SK-N-SH (cell line): Measurements from ENCODE around the gene TTC28. TPM values are rescaled to one million over a fixed set of nuclear protein-coding genes. Genes with fewer than 3 reads are reported as not detected.

Experiments used
- CTCF ChIA-PET: fragments of 300-600, 350-600 bp; formaldehyde crosslinking; extraction: SDS; loops from one replicate; lab custom pipeline; 2021; lab: Yijun Ruan, JAX
- POLR2A ChIA-PET: fragments of 350-600 bp; sonication (Branson Sonifier 250); formaldehyde crosslinking; extraction: SDS; loops from one replicate; lab custom pipeline; 2020; ENCODE audit warnings: antibody characterized with exemption, inconsistent platforms; lab: Yijun Ruan, JAX
- DNase-seq: peaks from one replicate; pipeline ENCODE4 v3.0.0; 2012
- H2AFZ ChIP-seq: fragments of 200-600 bp; sonication (generic); 2 replicates; pipeline ENCODE4 v1.8.1; 2016; ENCODE audit warnings: antibody characterized with exemption, mild to moderate bottlenecking, low read depth
- H3F3A ChIP-seq: fragments of 200-600 bp; sonication (generic); replicated peaks from 2 replicates; pipeline ENCODE3; 2016; ENCODE audit warnings: antibody characterized with exemption, mild to moderate bottlenecking; ENCODE audit not compliant: insufficient read depth
- H3K27ac ChIP-seq, 2 experiments: fragments of 200-500 bp in 1 of 2; fragments of 200-600 bp in 1 of 2; sonication (Bioruptor generic) in 1 of 2; sonication (generic), shearing (Covaris generic) in 1 of 2; 2 replicates each; pipeline versions ENCODE4 v1.5.1 to v1.6.1; 2014 to 2016; ENCODE audit warnings: low read depth in 2 of 2, inconsistent platforms in 1 of 2, low read length in 1 of 2, mild to moderate bottlenecking in 1 of 2, mixed read lengths in 1 of 2
- H3K27me3 ChIP-seq: fragments of 200-600 bp; sonication (generic), shearing (Covaris generic); 2 replicates; pipeline ENCODE4 v1.6.1; 2016; ENCODE audit warnings: mixed run types; ENCODE audit not compliant: insufficient read depth
- H3K36me3 ChIP-seq, 2 experiments: fragments of 200-500 bp in 1 of 2; fragments of 200-600 bp in 1 of 2; sonication (Bioruptor generic) in 1 of 2; sonication (generic) in 1 of 2; replicated peaks in 1 of 2; 2 replicates each; pipeline versions ENCODE3 to v1.5.1; 2014 to 2016; ENCODE audit warnings: low read length in 1 of 2, mild to moderate bottlenecking in 1 of 2; ENCODE audit not compliant: insufficient read depth in 2 of 2, control insufficient read depth in 1 of 2
- H3K4me1 ChIP-seq, 2 experiments: fragments of 200-500 bp in 1 of 2; fragments of 200-600 bp in 1 of 2; sonication (Bioruptor generic) in 1 of 2; sonication (generic), shearing (Covaris generic) in 1 of 2; 2 replicates each; pipeline versions ENCODE4 v1.5.1 to v1.6.1; 2014 to 2016; ENCODE audit warnings: low read depth in 1 of 2, low read length in 1 of 2, mixed run types in 1 of 2; ENCODE audit not compliant: insufficient read depth in 2 of 2, control insufficient read depth in 1 of 2
- H3K4me2 ChIP-seq: fragments of 200-600 bp; sonication (generic), shearing (Covaris generic); 2 replicates; pipeline ENCODE4 v1.6.1; 2017; ENCODE audit warnings: mixed run types
- H3K4me3 ChIP-seq, 2 experiments: fragments of 200-500 bp in 1 of 2; fragments of 200-600 bp in 1 of 2; sonication (Bioruptor generic) in 1 of 2; sonication (generic), shearing (Covaris generic) in 1 of 2; 2 replicates each; pipeline versions ENCODE4 v1.5.1 to v1.8.1; 2014 to 2016; ENCODE audit warnings: low read depth in 2 of 2, inconsistent platforms in 1 of 2, low read length in 1 of 2, mild to moderate bottlenecking in 1 of 2, mixed read lengths in 1 of 2, moderate library complexity in 1 of 2
- H3K79me2 ChIP-seq: fragments of 200-600 bp; sonication (generic); 2 replicates; pipeline ENCODE4 v1.8.1; 2017; ENCODE audit warnings: mild to moderate bottlenecking; ENCODE audit not compliant: insufficient read depth
- H3K9ac ChIP-seq: fragments of 200-600 bp; sonication (generic); 2 replicates; pipeline ENCODE4 v1.6.1; 2017; ENCODE audit warnings: mixed run types
- H3K9me2 ChIP-seq: fragments of 200-600 bp; sonication (generic); 2 replicates; pipeline ENCODE4 v1.6.1; 2017; ENCODE audit warnings: mixed run types
- H3K9me3 ChIP-seq: fragments of 200-600 bp; sonication (generic); 2 replicates; pipeline ENCODE4 v1.6.1; 2017; ENCODE audit warnings: mixed run types, mild to moderate bottlenecking, moderate library complexity
- H4K20me1 ChIP-seq: fragments of 200-600 bp; sonication (generic); 2 replicates; pipeline ENCODE4 v1.6.1; 2017; ENCODE audit warnings: mild to moderate bottlenecking, mixed run types; ENCODE audit not compliant: insufficient read depth
- FOSL2 ChIP-seq: IDR thresholded peaks from 2 replicates; pipeline ENCODE4 v1.4.0; 2012; ENCODE audit warnings: low read depth, mild to moderate bottlenecking, moderate library complexity, borderline replicate concordance
- FOXJ3 ChIP-seq: sonication (generic); formaldehyde crosslinking; IDR thresholded peaks from 2 replicates; pipeline ENCODE4 v1.5.1; 2020; ENCODE audit warnings: mild to moderate bottlenecking, missing genetic modification reagents
- FOXM1 ChIP-seq: IDR thresholded peaks from 2 replicates; pipeline ENCODE4 v1.4.0; 2012; ENCODE audit warnings: low read depth, mild to moderate bottlenecking
- GATA2 ChIP-seq: sonication (generic); formaldehyde crosslinking; IDR thresholded peaks from 2 replicates; pipeline ENCODE4 v1.5.0; 2020; ENCODE audit warnings: mild to moderate bottlenecking, missing genetic modification reagents
- JUND ChIP-seq: IDR thresholded peaks from 2 replicates; pipeline ENCODE4 v1.4.0; 2012
- NFIC ChIP-seq: IDR thresholded peaks from 2 replicates; pipeline ENCODE4 v1.4.0; 2012; ENCODE audit warnings: borderline replicate concordance
- RCOR1 ChIP-seq: fragments of 150-350 bp; IDR thresholded peaks from 2 replicates; pipeline ENCODE4 v1.6.1; 2017; ENCODE audit warnings: antibody characterized with exemption, low read length
- SMC3 ChIP-seq: IDR thresholded peaks from 2 replicates; pipeline ENCODE4 v1.6.1; 2012; ENCODE audit warnings: low read depth, low read length, improper control_type of control experiment
- WGBS: methylation state at CpG from one replicate; pipeline ENCODE4 v1.1.6; 2017; ENCODE audit warnings: low lambda C conversion rate; 5-methylcytosine and 5-hydroxymethylcytosine counted together
- polyA plus RNA-seq, 3 experiments: library from polyadenylated mRNA; depleted of rRNA; stranded (reverse); fragments of >200 nt; gene quantifications; 2 replicates each; pipeline ENCODE4 v1.2.3, GENCODE V29; 2012
- TF ChIP-seq, protein P1 (sequence below): fragments of 150-350 bp; IDR thresholded peaks from 2 replicates; pipeline ENCODE4 v1.6.1; 2016; ENCODE audit warnings: mild to moderate bottlenecking, low read depth, low read length
- TF ChIP-seq, protein P2 (sequence below): IDR thresholded peaks from 2 replicates; pipeline ENCODE4 v1.4.0; 2012; ENCODE audit warnings: low read depth, borderline replicate concordance

TTC28 gene
- polyA plus RNA-seq, 1 of the 3 experiments (the other 2 are of a cell fraction): 5.9 TPM

DNA sequence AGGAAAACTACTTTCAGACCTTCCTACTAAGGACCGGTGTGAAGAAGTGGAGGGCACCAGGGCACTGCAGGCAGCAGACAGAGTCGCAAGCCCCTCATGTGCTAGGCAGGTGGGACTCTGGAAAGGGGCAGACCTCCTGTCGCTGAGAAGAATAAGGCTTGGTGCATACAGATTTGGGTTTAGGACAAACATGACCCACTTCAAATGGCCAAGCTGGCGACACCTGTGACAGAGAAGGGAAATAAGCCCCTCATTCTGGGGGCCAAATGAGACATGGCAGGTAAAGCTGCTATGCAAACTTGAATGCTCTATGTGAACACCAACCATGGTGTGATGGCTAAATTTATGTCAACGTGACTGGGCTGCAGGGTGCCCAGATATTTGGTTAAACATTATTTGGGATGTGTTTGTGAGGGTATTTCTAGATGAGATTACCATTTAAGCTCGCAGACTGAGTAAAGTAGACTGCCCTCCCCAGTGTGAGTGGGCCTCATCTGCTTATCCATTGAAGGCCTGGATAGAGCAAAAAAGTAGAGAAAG lies 648.2 kb downstream of the TTC28 start:
- TF ChIP-seq FOXJ3 (CRISPR knock-in tag) (no peak), SMC3 (no peak), NFIC (no peak)
- TF ChIP-seq, all 33 proteins: peak for 0
- H3K9ac ChIP-seq: no peak overlapping the region
- peaks cover 32 to 86% of the 10 kb centered on the region in 2 experiments for H3K4me1 ChIP-seq
- POLR2A ChIA-PET: no interaction called here
- no peak overlapping the region for H2AFZ ChIP-seq
- CTCF ChIA-PET: interaction anchor here (0.8 to 4.4 kb wide), 8 partner anchors 13 to 564 kb away, joined by 3 to 39 read pairs (median 4); no protein-coding TSS in a partner anchor
- no peak overlapping the region for H3K4me2 ChIP-seq
- no peaks in the 10 kb centered on the region for H3K79me2 ChIP-seq
- peak overlapping the region in 1 of 2 experiments; percentile 79; a peak in 2 of 4 replicates for H3K27ac ChIP-seq
- H4K20me1 ChIP-seq: no peaks in the 10 kb centered on the region
- 89% methylated on average over 6 of the region's 6 CpGs for WGBS
- H3K4me3 ChIP-seq: no peak overlapping the region
- H3K9me2 ChIP-seq: no peaks in the 10 kb centered on the region
- no peaks in the 10 kb centered on the region for H3K9me3 ChIP-seq
- DNase-seq: no peak
- H3K36me3 ChIP-seq: no peaks in the 10 kb centered on the region
- H3K27me3 ChIP-seq: no peaks in the 10 kb centered on the region
- peaks cover 10% of the 10 kb centered on the region for H3F3A ChIP-seq

DNA sequence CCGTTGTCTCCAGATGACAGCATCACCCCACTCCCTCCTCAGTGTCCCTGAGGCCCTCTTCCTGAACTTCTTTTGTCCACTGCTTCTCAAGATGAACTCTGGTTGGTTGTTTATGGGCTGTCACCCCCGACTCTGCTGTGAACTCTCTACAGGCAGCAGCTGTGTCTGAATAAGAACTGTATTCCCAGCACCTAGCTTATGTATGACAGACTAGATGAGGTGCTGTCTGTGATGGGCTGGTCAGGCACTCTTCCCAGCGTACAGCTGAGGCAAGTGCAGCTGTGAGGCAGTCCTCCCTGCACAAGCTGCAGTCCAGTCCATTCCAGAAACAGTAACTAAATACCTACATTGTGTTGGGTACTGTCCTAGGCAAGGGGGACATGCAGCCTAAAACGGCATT lies 649.2 kb downstream of the TTC28 start:
- H3K36me3 ChIP-seq: no peaks in the 10 kb centered on the region
- POLR2A ChIA-PET: no interaction called here
- peaks cover 30 to 94% of the 10 kb centered on the region in 2 experiments for H3K4me1 ChIP-seq
- no peaks in the 10 kb centered on the region for H4K20me1 ChIP-seq
- H3F3A ChIP-seq: peaks cover 8% of the 10 kb centered on the region
- no peak overlapping the region for H3K4me2 ChIP-seq
- no peak overlapping the region for H3K9ac ChIP-seq
- no peak overlapping the region for H2AFZ ChIP-seq
- CTCF ChIA-PET: interaction anchor here (1.3 to 4.4 kb wide), 5 partner anchors 12 to 800 kb away, joined by 3 to 39 read pairs (median 3); no protein-coding TSS in a partner anchor
- TF ChIP-seq, protein P1, sequence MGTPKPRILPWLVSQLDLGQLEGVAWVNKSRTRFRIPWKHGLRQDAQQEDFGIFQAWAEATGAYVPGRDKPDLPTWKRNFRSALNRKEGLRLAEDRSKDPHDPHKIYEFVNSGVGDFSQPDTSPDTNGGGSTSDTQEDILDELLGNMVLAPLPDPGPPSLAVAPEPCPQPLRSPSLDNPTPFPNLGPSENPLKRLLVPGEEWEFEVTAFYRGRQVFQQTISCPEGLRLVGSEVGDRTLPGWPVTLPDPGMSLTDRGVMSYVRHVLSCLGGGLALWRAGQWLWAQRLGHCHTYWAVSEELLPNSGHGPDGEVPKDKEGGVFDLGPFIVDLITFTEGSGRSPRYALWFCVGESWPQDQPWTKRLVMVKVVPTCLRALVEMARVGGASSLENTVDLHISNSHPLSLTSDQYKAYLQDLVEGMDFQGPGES: no peak
- TF ChIP-seq NFIC (no peak), RCOR1 (no peak), FOSL2 (no peak), FOXM1 (no peak), GATA2 (CRISPR knock-in tag) (no peak), JUND (no peak)
- TF ChIP-seq, protein P2, sequence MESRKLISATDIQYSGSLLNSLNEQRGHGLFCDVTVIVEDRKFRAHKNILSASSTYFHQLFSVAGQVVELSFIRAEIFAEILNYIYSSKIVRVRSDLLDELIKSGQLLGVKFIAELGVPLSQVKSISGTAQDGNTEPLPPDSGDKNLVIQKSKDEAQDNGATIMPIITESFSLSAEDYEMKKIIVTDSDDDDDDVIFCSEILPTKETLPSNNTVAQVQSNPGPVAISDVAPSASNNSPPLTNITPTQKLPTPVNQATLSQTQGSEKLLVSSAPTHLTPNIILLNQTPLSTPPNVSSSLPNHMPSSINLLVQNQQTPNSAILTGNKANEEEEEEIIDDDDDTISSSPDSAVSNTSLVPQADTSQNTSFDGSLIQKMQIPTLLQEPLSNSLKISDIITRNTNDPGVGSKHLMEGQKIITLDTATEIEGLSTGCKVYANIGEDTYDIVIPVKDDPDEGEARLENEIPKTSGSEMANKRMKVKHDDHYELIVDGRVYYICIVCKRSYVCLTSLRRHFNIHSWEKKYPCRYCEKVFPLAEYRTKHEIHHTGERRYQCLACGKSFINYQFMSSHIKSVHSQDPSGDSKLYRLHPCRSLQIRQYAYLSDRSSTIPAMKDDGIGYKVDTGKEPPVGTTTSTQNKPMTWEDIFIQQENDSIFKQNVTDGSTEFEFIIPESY: no peak
- H3K79me2 ChIP-seq: no peaks in the 10 kb centered on the region
- no peak overlapping the region for H3K4me3 ChIP-seq
- DNase-seq: no peak
- 96% methylated on average over 3 of the region's 4 CpGs for WGBS
- no peaks in the 10 kb centered on the region for H3K27me3 ChIP-seq
- H3K9me2 ChIP-seq: no peaks in the 10 kb centered on the region
- H3K9me3 ChIP-seq: no peaks in the 10 kb centered on the region
- peak overlapping the region in 1 of 2 experiments; percentile 79; a peak in 2 of 4 replicates for H3K27ac ChIP-seq
